ENCODE measurements around the gene SERTM1. TPM values are rescaled to one million over a fixed set of nuclear protein-coding genes. Genes with fewer than 3 reads are reported as not detected.

SERTM1 gene
- total and polyA plus RNA-seq, 2 of the 8 experiments (the other 6 are each of a cell fraction or from before 2014, with no cell fraction given): 0.48 to 1.6 TPM

GRCh38 chr13:36666477-36667229, 7.2 kb upstream of the SERTM1 start:
- Histone ChIP-seq H3K14ac (ENCODE audit: insufficient read length) (no peak overlapping the region), H3K4me3 (ENCODE audit: extremely low read depth in 1 of 4, insufficient read depth in 2 of 4, low read depth in 3 of 4, low read length in 4 of 4) (no peak overlapping the region), H2BK120ac (replicated peaks; ENCODE audit: low read depth, low read length) (no peak overlapping the region), H3K36me3 (ENCODE audit: control insufficient read depth in 2 of 4, insufficient read depth in 4 of 4, low read length in 3 of 4) (no peaks in the 10 kb centered on the region), H2AFZ (ENCODE audit: low read length) (no peak overlapping the region), H4K91ac (replicated peaks; ENCODE audit: insufficient read length, low read length) (no peak overlapping the region), H4K5ac (ENCODE audit: insufficient read length, low read depth, low read length) (no peak overlapping the region), H3K9me3 (ENCODE audit: insufficient read depth in 2 of 2, low read depth in 1 of 2, low read length in 1 of 2) (no peaks in the 10 kb centered on the region), H3K27ac (ENCODE audit: low read depth, low read length) (no peak overlapping the region), H2BK12ac (ENCODE audit: low read depth, low read length) (no peak overlapping the region), H3K56ac (replicated peaks; ENCODE audit: insufficient read length, low read depth, low read length) (no peak overlapping the region), H2BK20ac (ENCODE audit: low read length) (no peak overlapping the region), H3K9ac (replicated peaks in 1 of 4; ENCODE audit: extremely low read depth in 1 of 4, low read depth in 3 of 4, low read length in 3 of 4) (no peak overlapping the region), H3K79me2 (ENCODE audit: control insufficient read depth in 1 of 2, insufficient read depth in 2 of 2, low read length in 2 of 2) (no peaks in the 10 kb centered on the region), H4K8ac (ENCODE audit: extremely low read depth, insufficient read depth, low read length) (no peak overlapping the region), H3K4me1 (replicated peaks in 1 of 4; ENCODE audit: control insufficient read depth in 3 of 4, insufficient read depth in 4 of 4, low read length in 3 of 4) (no peaks in the 10 kb centered on the region), H3K23me2 (ENCODE audit: low read depth, low read length) (no peaks in the 10 kb centered on the region), H4K20me1 (replicated peaks in 1 of 2; ENCODE audit: control insufficient read depth in 1 of 2, insufficient read depth in 2 of 2, low read length in 2 of 2) (no peaks in the 10 kb centered on the region), H2AK5ac (ENCODE audit: low read depth, low read length) (no peak overlapping the region), H2BK5ac (ENCODE audit: low read depth, low read length) (no peak overlapping the region), H3K4ac (replicated peaks; ENCODE audit: insufficient read length, low read depth, low read length) (no peak overlapping the region), H2BK15ac (ENCODE audit: low read length) (no peak overlapping the region), H3K4me2 (ENCODE audit: insufficient read depth in 1 of 2, low read depth in 2 of 2, low read length in 2 of 2) (no peak overlapping the region), H3K23ac (ENCODE audit: insufficient read length) (no peak overlapping the region), H3K27me3 (replicated peaks in 1 of 4; ENCODE audit: control insufficient read depth in 3 of 4, extremely low read depth in 1 of 4, insufficient read depth in 3 of 4, low read length in 3 of 4) (no peaks in the 10 kb centered on the region), H3K18ac (ENCODE audit: extremely low read depth, low read length) (no peak overlapping the region), H3K79me1 (ENCODE audit: low read depth, low read length) (no peaks in the 10 kb centered on the region)
- WGBS, 2 experiments (ENCODE audit: extremely low coverage in 1 of 2, insufficient coverage in 1 of 2, insufficient read length in 1 of 2, insufficient replicate concordance in 2 of 2, low coverage in 1 of 2, low lambda C conversion rate in 2 of 2, missing lambda C conversion rate in 1 of 2): 91% methylated on average over 9 of the region's 9 CpGs; no CpG with 5 or more reads in 1 of the 2 experiments
- DNase-seq (ENCODE audit: low read depth in 1 of 2, low spot score in 2 of 2) (no peak), FAIRE-seq (no peak)
- TF ChIP-seq CHD1 (IDR thresholded peaks at IDR 0.05; ENCODE audit: low read depth, low read length): no peak
- POLR2A ChIA-PET (ENCODE audit: partially characterized antibody): interaction anchor here (0.8 kb wide), 1 partner anchor 15 kb away, joined by 3 read pairs; no protein-coding TSS in a partner anchor
- CTCF ChIA-PET (ENCODE audit: partially characterized antibody): interaction anchor here (0.7 to 1.3 kb wide), 4 partner anchors 30 to 277 kb away, joined by 3 to 4 read pairs (median 3); no protein-coding TSS in a partner anchor
